ENCODE data around the gene RPL35. TPM values are rescaled to one million over a fixed set of nuclear protein-coding genes. Genes with fewer than 3 reads are reported as not detected.
"Not testable (repeated sequence)": the region's sequence is repeated elsewhere in the genome, so short reads cannot be mapped to it uniquely, and the experiment has no call there.

The RPL35 gene
- total and polyA plus RNA-seq, 10 of the 15 experiments (the other 5 are each of a cell fraction or from before 2014, with no cell fraction given): 2,572 to 6,300 (median 3,864) TPM

DNA sequence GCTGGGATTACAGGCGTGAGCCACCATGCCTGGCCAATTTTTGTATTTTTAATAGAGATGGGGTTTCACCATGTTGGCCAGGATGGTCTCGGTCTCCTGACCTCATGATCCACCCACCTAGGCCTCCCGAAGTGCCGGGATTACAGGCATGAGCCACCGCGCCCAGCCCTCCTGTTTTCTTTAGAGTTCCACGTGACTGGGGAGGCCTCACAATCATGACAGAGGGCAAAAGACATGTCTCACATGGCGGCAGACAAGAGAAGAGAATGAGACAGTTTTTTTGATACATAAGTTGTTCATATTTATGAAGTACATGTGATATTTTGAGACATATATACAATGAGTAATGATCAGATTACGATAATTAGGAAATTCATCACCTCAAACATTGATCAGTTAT, 15.3 kb downstream of the RPL35 start:
- H3K4me3 ChIP-seq; intact Hi-C loops (cut with micrococcal nuclease; ENCODE audit: unreplicated experiment); DNase-seq (ENCODE audit: low read depth, low spot score); BruUV-seq (replicated peaks); H2AFZ ChIP-seq (ENCODE audit: control insufficient read depth, low read depth, low read length); H3K27ac ChIP-seq (ENCODE audit: control insufficient read depth, insufficient read depth); ATAC-seq; H4K20me1 ChIP-seq (ENCODE audit: control insufficient read depth, insufficient read depth); H3K36me3 ChIP-seq (ENCODE audit: control insufficient read depth in 2 of 2, insufficient read depth in 2 of 2, low read length in 1 of 2); FAIRE-seq; H3K4me1 ChIP-seq (ENCODE audit: control insufficient read depth, insufficient read depth, low read length); H3K27me3 ChIP-seq (replicated peaks in 1 of 2; ENCODE audit: control insufficient read depth in 2 of 2, insufficient read depth in 2 of 2, low read length in 1 of 2); in situ Hi-C loops (cut with MboI); H3K9ac ChIP-seq (ENCODE audit: control insufficient read depth, insufficient read depth, low read length); H3K79me2 ChIP-seq (ENCODE audit: control insufficient read depth, insufficient read depth, low read length); H3K4me2 ChIP-seq (ENCODE audit: control insufficient read depth, insufficient read depth); POLR2A ChIA-PET; H3K9me3 ChIP-seq (replicated peaks; ENCODE audit: control insufficient read depth, insufficient read depth, low read length): not testable (repeated sequence)
- 76% methylated on average over 8 of the region's 9 CpGs for WGBS (ENCODE audit: insufficient coverage, insufficient replicate concordance, low lambda C conversion rate, missing lambda C conversion rate)
- SMC1A ChIA-PET (ENCODE audit: uncharacterized antibody, unreplicated experiment): interaction anchor here (1.2 to 12.1 kb wide), 3 partner anchors 17 to 80 kb away, joined by 3 to 233 read pairs (median 3); partner anchors contain the start of genes NR6A1 and OLFML2A
- RAD21 ChIA-PET (ENCODE audit: unreplicated experiment): interaction anchor here (2.1 kb wide), 1 partner anchor 70 kb away, joined by 7 read pairs; the partner anchor contains the start of gene OLFML2A
- CTCF ChIA-PET: interaction anchor here (1.5 to 26.5 kb wide), 3 partner anchors 16 to 71 kb away, joined by 3 to 575 read pairs (median 6); partner anchors contain the start of genes ARPC5L, NR6A1, OLFML2A and RPL35

DNA sequence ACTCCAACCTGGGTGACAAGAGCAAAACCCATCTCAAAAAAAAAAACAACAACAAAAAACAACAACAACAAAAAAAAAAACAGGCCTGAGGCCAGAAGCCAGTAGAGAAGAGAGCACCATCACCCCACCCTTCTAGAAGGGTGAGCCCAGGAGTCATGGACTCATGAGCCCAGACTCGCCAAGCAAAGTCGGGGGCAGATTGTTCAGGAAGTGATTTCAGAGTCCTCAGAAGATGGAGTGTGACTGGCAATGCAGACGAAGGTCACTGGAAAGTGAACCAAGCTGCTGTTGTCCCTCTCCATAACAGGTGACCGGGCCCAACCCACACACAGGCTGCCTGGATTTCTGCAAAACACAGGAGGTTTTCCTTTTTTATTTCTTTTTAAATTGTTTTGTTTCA, 17.5 kb downstream of the RPL35 start:
- DNase-seq (ENCODE audit: low read depth, low spot score) (no peak), ATAC-seq (no peak), FAIRE-seq (no peak)
- in situ Hi-C loops (cut with MboI): no loop called here
- ChIA-PET SMC1A (ENCODE audit: uncharacterized antibody, unreplicated experiment) (no interaction called here), POLR2A (interaction anchor here (0.6 kb wide), 1 partner anchor 36 kb away, joined by 3 read pairs; no protein-coding TSS in a partner anchor), RAD21 (ENCODE audit: unreplicated experiment) (interaction anchor here (1.7 kb wide), 1 partner anchor 9 kb away, joined by 6 read pairs; the partner anchor contains the start of gene WDR38), CTCF (interaction anchor here (5.3 to 26.5 kb wide), 2 partner anchors 8 to 68 kb away, joined by 49 to 575 read pairs; partner anchors contain the start of genes NR6A1, OLFML2A and WDR38)
- H4K20me1 ChIP-seq (ENCODE audit: control insufficient read depth, insufficient read depth): no peaks in the 10 kb centered on the region
- H2AFZ ChIP-seq (ENCODE audit: control insufficient read depth, low read depth, low read length): no peak overlapping the region
- no peak overlapping the region for H3K27ac ChIP-seq (ENCODE audit: control insufficient read depth, insufficient read depth)
- BruUV-seq (replicated peaks): no TSS peak
- 33% methylated on average over 4 of the region's 4 CpGs for WGBS (ENCODE audit: insufficient coverage, insufficient replicate concordance, low lambda C conversion rate, missing lambda C conversion rate)
- no peaks in the 10 kb centered on the region for H3K27me3 ChIP-seq (replicated peaks in 1 of 2; ENCODE audit: control insufficient read depth in 2 of 2, insufficient read depth in 2 of 2, low read length in 1 of 2)
- no peak overlapping the region for H3K4me2 ChIP-seq (ENCODE audit: control insufficient read depth, insufficient read depth)
- H3K9ac ChIP-seq (ENCODE audit: control insufficient read depth, insufficient read depth, low read length): no peak overlapping the region
- no peaks in the 10 kb centered on the region for H3K9me3 ChIP-seq (replicated peaks; ENCODE audit: control insufficient read depth, insufficient read depth, low read length)
- H3K36me3 ChIP-seq (ENCODE audit: control insufficient read depth in 2 of 2, insufficient read depth in 2 of 2, low read length in 1 of 2): no peaks in the 10 kb centered on the region
- TF ChIP-seq, protein P1, sequence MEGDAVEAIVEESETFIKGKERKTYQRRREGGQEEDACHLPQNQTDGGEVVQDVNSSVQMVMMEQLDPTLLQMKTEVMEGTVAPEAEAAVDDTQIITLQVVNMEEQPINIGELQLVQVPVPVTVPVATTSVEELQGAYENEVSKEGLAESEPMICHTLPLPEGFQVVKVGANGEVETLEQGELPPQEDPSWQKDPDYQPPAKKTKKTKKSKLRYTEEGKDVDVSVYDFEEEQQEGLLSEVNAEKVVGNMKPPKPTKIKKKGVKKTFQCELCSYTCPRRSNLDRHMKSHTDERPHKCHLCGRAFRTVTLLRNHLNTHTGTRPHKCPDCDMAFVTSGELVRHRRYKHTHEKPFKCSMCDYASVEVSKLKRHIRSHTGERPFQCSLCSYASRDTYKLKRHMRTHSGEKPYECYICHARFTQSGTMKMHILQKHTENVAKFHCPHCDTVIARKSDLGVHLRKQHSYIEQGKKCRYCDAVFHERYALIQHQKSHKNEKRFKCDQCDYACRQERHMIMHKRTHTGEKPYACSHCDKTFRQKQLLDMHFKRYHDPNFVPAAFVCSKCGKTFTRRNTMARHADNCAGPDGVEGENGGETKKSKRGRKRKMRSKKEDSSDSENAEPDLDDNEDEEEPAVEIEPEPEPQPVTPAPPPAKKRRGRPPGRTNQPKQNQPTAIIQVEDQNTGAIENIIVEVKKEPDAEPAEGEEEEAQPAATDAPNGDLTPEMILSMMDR (IDR thresholded peaks at IDR 0.05 in 2 of 3, conservative IDR thresholded peaks at IDR 0.05 in 1 of 3; ENCODE audit: control insufficient read depth in 2 of 3, extremely low read depth in 1 of 3, insufficient read depth in 1 of 3, low read depth in 3 of 3, low read length in 3 of 3): no peak
- TF ChIP-seq RBBP5 (conservative IDR thresholded peaks at IDR 0.05) (no peak), POLR2AphosphoS2 (IDR thresholded peaks at IDR 0.05; ENCODE audit: low read depth, low read length) (no peak), YBX1 (IDR thresholded peaks at IDR 0.05) (no peak), DPF2 (IDR thresholded peaks at IDR 0.05) (no peak), TCF7 (IDR thresholded peaks at IDR 0.05; ENCODE audit: borderline replicate concordance) (no peak), GABPA (IDR thresholded peaks at IDR 0.05; ENCODE audit: low read depth) (no peak), NR2C1 (IDR thresholded peaks at IDR 0.05) (no peak), PKNOX1 (IDR thresholded peaks at IDR 0.05) (no peak)
- no peaks in the 10 kb centered on the region for H3K79me2 ChIP-seq (ENCODE audit: control insufficient read depth, insufficient read depth, low read length)
- no peaks in the 10 kb centered on the region for H3K4me1 ChIP-seq (ENCODE audit: control insufficient read depth, insufficient read depth, low read length)
- intact Hi-C loops (cut with micrococcal nuclease; ENCODE audit: unreplicated experiment): no loop called here
- H3K4me3 ChIP-seq: no peak overlapping the region

Measured in GM12878 (cell line).